ENCODE results near the gene DCUN1D4.

Gene DCUN1D4

GRCh38 chr4:51963841-51964517 lies 121.0 kb downstream of the DCUN1D4 start:
- no peak for DNase-seq (ENCODE audit: low read depth in 3 of 3)

GRCh38 chr4:51965862-51966261 lies 122.9 kb downstream of the DCUN1D4 start:
- no peak for DNase-seq (ENCODE audit: low read depth in 3 of 3)

Measured in stimulated activated CD4-positive, alpha-beta T cell treated with anti-CD3 and anti-CD28 coated beads, TNF-alpha, amount 100 ng/mL, for 24 hours (primary cell).